HCT116 (cell line): Measurements from ENCODE around the gene HSP90AB1. TPM values are rescaled to one million over a fixed set of nuclear protein-coding genes. Genes with fewer than 3 reads are reported as not detected.

ENCODE experiments used
- ATAC-seq: fragments of 200-7000 bp; cut with Tn5 transposase; 2 replicates; pipeline ENCODE4 v1.9.1; 2020; ENCODE audit warnings: mild to moderate bottlenecking, moderate library complexity
- BruUV-seq: library from RNA; stranded (reverse); fragments of 400-500 nt; replicated peaks from 2 replicates; lab custom pipeline; 2021; lab: Mats Ljungman, UMichigan
- CTCF ChIA-PET: fragments of 300-600 bp; sonication (Branson Sonifier 250); formaldehyde crosslinking; loops from one replicate; lab custom pipeline; 2021; ENCODE audit warnings: antibody characterized with exemption; lab: Charles Lee
- POLR2A ChIA-PET: fragments of 300-600, 350-600 bp; sonication (Branson Sonifier 250); formaldehyde crosslinking; loops from one replicate; lab custom pipeline; 2021; ENCODE audit warnings: antibody characterized with exemption; lab: Charles Lee
- RAD21 ChIA-PET, 2 experiments: fragments of 300-600 bp; sonication (Branson Sonifier 250); formaldehyde crosslinking; loops; one replicate each; lab custom pipeline; 2023; ENCODE audit warnings: low total read pairs in 2 of 2; ENCODE audit not compliant: uncharacterized antibody in 2 of 2, unreplicated experiment in 2 of 2, low non-redundant PET in 1 of 2; lab: Charles Lee
- DNase-seq: peaks from one replicate; pipeline ENCODE4 v3.0.0-alpha.2; 2010; ENCODE audit warnings: low read depth, low spot score
- H2AFZ ChIP-seq: fragments of 200-600 bp; shearing (Covaris generic), sonication (generic); 2 replicates; pipeline ENCODE4 v1.6.1; 2017; ENCODE audit warnings: low read depth, mixed run types, mixed read lengths, antibody characterized with exemption, low read length; ENCODE audit not compliant: poor library complexity, severe bottlenecking
- H3K27ac ChIP-seq: 2 replicates; pipeline ENCODE4 v1.5.1; 2012; ENCODE audit warnings: low read depth, low read length
- H3K27me3 ChIP-seq: fragments of 200-600 bp; sonication (generic); 2 replicates; pipeline ENCODE4 v1.6.1; 2016; ENCODE audit warnings: mixed run types, low read length, mixed read lengths; ENCODE audit not compliant: insufficient read depth
- H3K36me3 ChIP-seq, 2 experiments: fragments of 200-500 bp in 1 of 2; fragments of 200-600 bp in 1 of 2; sonication (Bioruptor generic) in 1 of 2; sonication (generic) in 1 of 2; 2 replicates each; pipeline versions ENCODE4 v1.5.1 to v1.6.1; 2014 to 2016; ENCODE audit warnings: low read length in 2 of 2, inconsistent platforms in 1 of 2, mixed read lengths in 1 of 2, mixed run types in 1 of 2; ENCODE audit not compliant: insufficient read depth in 2 of 2, control insufficient read depth in 1 of 2
- H3K4me1 ChIP-seq, 2 experiments: fragments of 200-600 bp in 1 of 2; sonication (generic) in 1 of 2; 2 replicates each; pipeline versions ENCODE4 v1.5.1 to v1.6.1; 2012 to 2017; ENCODE audit warnings: low read length in 2 of 2, inconsistent platforms in 1 of 2, mild to moderate bottlenecking in 1 of 2, mixed read lengths in 1 of 2, mixed run types in 1 of 2, moderate library complexity in 1 of 2; ENCODE audit not compliant: insufficient read depth in 2 of 2, control insufficient read depth in 1 of 2
- H3K4me2 ChIP-seq: fragments of 200-600 bp; sonication (generic); 2 replicates; pipeline ENCODE4 v1.6.1; 2017; ENCODE audit warnings: mixed run types, low read length, mixed read lengths
- H3K4me3 ChIP-seq, 2 experiments: fragments of 200-600 bp in 1 of 2; sonication (generic) in 1 of 2; replicated peaks in 1 of 2; 2 replicates each; pipeline ENCODE4 v1.5.1; 2011 to 2016; ENCODE audit warnings: low read length in 2 of 2, control low read depth in 1 of 2, low read depth in 1 of 2, mild to moderate bottlenecking in 1 of 2, mixed read lengths in 1 of 2, mixed run types in 1 of 2
- H3K79me2 ChIP-seq: fragments of 200-600 bp; sonication (generic); 2 replicates; pipeline ENCODE4 v1.6.1; 2017; ENCODE audit warnings: mild to moderate bottlenecking, mixed run types, low read length, moderate library complexity, mixed read lengths; ENCODE audit not compliant: insufficient read depth
- H3K9ac ChIP-seq: fragments of 200-600 bp; sonication (generic); 2 replicates; pipeline ENCODE4 v1.6.1; 2016; ENCODE audit warnings: low read length, mixed read lengths
- H3K9me2 ChIP-seq: fragments of 200-600 bp; sonication (generic), shearing (Covaris generic); 2 replicates; pipeline ENCODE4 v1.6.1; 2017; ENCODE audit warnings: mixed run types, mild to moderate bottlenecking, moderate library complexity; ENCODE audit not compliant: insufficient read depth
- H3K9me3 ChIP-seq, 2 experiments: fragments of 200-500 bp in 1 of 2; fragments of 200-600 bp in 1 of 2; sonication (Bioruptor generic) in 1 of 2; sonication (generic) in 1 of 2; 2 replicates each; pipeline ENCODE4 v1.6.1; 2014 to 2017; ENCODE audit warnings: low read length in 2 of 2, mixed read lengths in 2 of 2, inconsistent platforms in 1 of 2, low read depth in 1 of 2, mild to moderate bottlenecking in 1 of 2, mixed run types in 1 of 2, moderate library complexity in 1 of 2; ENCODE audit not compliant: control insufficient read depth in 1 of 2, insufficient read depth in 1 of 2
- H4K20me1 ChIP-seq: fragments of 200-600 bp; sonication (generic), shearing (Covaris generic); 2 replicates; pipeline ENCODE4 v1.6.1; 2017; ENCODE audit warnings: mixed run types, mild to moderate bottlenecking, moderate library complexity; ENCODE audit not compliant: insufficient read depth
- ATF3 ChIP-seq: IDR thresholded peaks from 2 replicates; pipeline ENCODE4 v1.6.1; 2012
- CBX3 ChIP-seq: IDR thresholded peaks from 2 replicates; pipeline ENCODE4 v1.6.1; 2012; ENCODE audit warnings: low read depth
- CEBPB ChIP-seq: IDR thresholded peaks from 2 replicates; pipeline ENCODE4 v1.6.1; 2012; ENCODE audit warnings: low read depth
- CTCF ChIP-seq, 3 experiments: fragments of 200-600 bp in 1 of 3; sonication (generic) in 1 of 3; IDR thresholded peaks in 2 of 3; conservative IDR thresholded peaks in 1 of 3; 2 replicates each; pipeline ENCODE4 v1.5.1; 2012 to 2017; ENCODE audit warnings: low read depth in 2 of 3, low read length in 2 of 3, antibody characterized with exemption in 1 of 3, borderline replicate concordance in 1 of 3, control low read depth in 1 of 3, mild to moderate bottlenecking in 1 of 3, mixed read lengths in 1 of 3, mixed run types in 1 of 3, moderate library complexity in 1 of 3; ENCODE audit not compliant: insufficient read depth in 1 of 3
- EZH2phosphoT487 ChIP-seq: fragments of 200-600 bp; IDR thresholded peaks from 2 replicates; pipeline ENCODE4 v1.6.1; 2018; ENCODE audit warnings: antibody characterized with exemption, borderline replicate concordance
- FOSL1 ChIP-seq: IDR thresholded peaks from 2 replicates; pipeline ENCODE4 v1.6.1; 2012; ENCODE audit warnings: low read depth
- MAX ChIP-seq: IDR thresholded peaks from 2 replicates; pipeline ENCODE4 v1.6.1; 2012
- POLR2A ChIP-seq: IDR thresholded peaks from 2 replicates; pipeline ENCODE4 v1.7.0; 2011; ENCODE audit warnings: borderline replicate concordance; ENCODE audit not compliant: insufficient read depth, insufficient read length; ENCODE audit errors: extremely low read depth
- POLR2AphosphoS5 ChIP-seq: IDR thresholded peaks from 2 replicates; pipeline ENCODE4 v1.6.1; 2011; ENCODE audit warnings: mild to moderate bottlenecking, low read depth, low read length, moderate library complexity
- SIN3A ChIP-seq: IDR thresholded peaks from 2 replicates; pipeline ENCODE4 v1.6.1; 2012; ENCODE audit warnings: low read depth
- SP1 ChIP-seq: IDR thresholded peaks from 2 replicates; pipeline ENCODE4 v1.6.1; 2012; ENCODE audit warnings: low read depth
- SRF ChIP-seq: IDR thresholded peaks from 2 replicates; pipeline ENCODE4 v1.6.1; 2012; ENCODE audit warnings: low read depth
- TCF7L2 ChIP-seq: IDR thresholded peaks from 2 replicates; pipeline ENCODE4 v1.7.0; 2011; ENCODE audit warnings: borderline replicate concordance, inconsistent platforms; ENCODE audit not compliant: insufficient read depth, insufficient read length; ENCODE audit errors: extremely low read depth
- YY1 ChIP-seq: IDR thresholded peaks from 2 replicates; pipeline ENCODE4 v1.6.1; 2011; ENCODE audit warnings: low read length, low read depth, moderate library complexity, mild to moderate bottlenecking; ENCODE audit not compliant: insufficient replicate concordance; ENCODE audit errors: extremely low read depth
- ZBTB33 ChIP-seq: IDR thresholded peaks from 2 replicates; pipeline ENCODE4 v1.6.1; 2011; ENCODE audit warnings: mild to moderate bottlenecking, low read length, moderate library complexity; ENCODE audit not compliant: insufficient replicate concordance; ENCODE audit errors: extremely low read depth
- ZFX ChIP-seq: fragments of 450-650 bp; IDR thresholded peaks from 2 replicates; pipeline ENCODE4 v1.6.1; 2017
- ZNF274 ChIP-seq: fragments of 200-500 bp; sonication (Bioruptor generic); IDR thresholded peaks from 2 replicates; pipeline ENCODE4 v1.6.1; 2014; ENCODE audit warnings: mild to moderate bottlenecking, low read depth, low read length, inconsistent platforms
- intact Hi-C: fragments of 100-400 bp; cut with micrococcal nuclease; formaldehyde crosslinking; loops from 2 replicates; pipeline ENCODE4 v1.10.0; 2022
- total RNA-seq: library from RNA; stranded (reverse); gene quantifications from one replicate; pipeline ENCODE4 v1.2.1, GENCODE V29; 2021; ENCODE audit not compliant: unreplicated experiment

Gene HSP90AB1
- total RNA-seq, 1 experiment from 2014 or later: 2,554 TPM

- DNase-seq (no peak), ATAC-seq (no peak)
- H4K20me1 ChIP-seq: no peaks in the 10 kb centered on the region
- no peak overlapping the region for H3K4me3 ChIP-seq
- no TSS peak for BruUV-seq
- no peaks in the 10 kb centered on the region for H3K36me3 ChIP-seq
- RAD21 ChIA-PET: no interaction called here
- H2AFZ ChIP-seq: no peak overlapping the region
- POLR2A ChIA-PET: no interaction called here
- H3K79me2 ChIP-seq: no peaks in the 10 kb centered on the region
- H3K4me1 ChIP-seq: peaks cover 0 to 4% of the 10 kb centered on the region in 2 experiments; a peak in 1 of 4 replicates
- no peak for TF ChIP-seq FOSL1
- TF ChIP-seq MAX: no peak
- TF ChIP-seq POLR2A: no peak
- TF ChIP-seq ZNF274: no peak
- TF ChIP-seq SRF: no peak
- no peak for TF ChIP-seq YY1
- no peak for TF ChIP-seq EZH2phosphoT487
- no peak for TF ChIP-seq SIN3A
- TF ChIP-seq CEBPB: no peak
- no peak for TF ChIP-seq TCF7L2
- no peak for TF ChIP-seq POLR2AphosphoS5
- CTCF ChIA-PET: no interaction called here
- H3K9me2 ChIP-seq: no peaks in the 10 kb centered on the region
- H3K4me2 ChIP-seq: no peak overlapping the region
- intact Hi-C loops: no loop called here
- no peak overlapping the region for H3K27ac ChIP-seq
- H3K9ac ChIP-seq: no peak overlapping the region
- H3K27me3 ChIP-seq: no peaks in the 10 kb centered on the region
- H3K9me3 ChIP-seq: no peaks in the 10 kb centered on the region
These were observed 48.2 kb upstream of the HSP90AB1 start for GRCh38 chr6:44198684-44199083.

- H3K4me3 ChIP-seq: no peak overlapping the region
- CTCF ChIA-PET: no interaction called here
- no peak overlapping the region for H2AFZ ChIP-seq
- POLR2A ChIA-PET: no interaction called here
- intact Hi-C loops: no loop called here
- no peaks in the 10 kb centered on the region for H3K79me2 ChIP-seq
- H3K9ac ChIP-seq: no peak overlapping the region
- no TSS peak for BruUV-seq
- DNase-seq (no peak), ATAC-seq (no peak)
- no peaks in the 10 kb centered on the region for H4K20me1 ChIP-seq
- H3K9me3 ChIP-seq: no peaks in the 10 kb centered on the region
- no peak overlapping the region for H3K4me2 ChIP-seq
- H3K27ac ChIP-seq: no peak overlapping the region
- peaks cover 0 to 10% of the 10 kb centered on the region in 2 experiments; a peak in 2 of 4 replicates for H3K4me1 ChIP-seq
- RAD21 ChIA-PET: interaction anchor here in 1 of 2 experiments (0.6 kb wide), 1 partner anchor 28 kb away, joined by 4 read pairs; no protein-coding TSS in a partner anchor
- no peaks in the 10 kb centered on the region for H3K36me3 ChIP-seq
- H3K9me2 ChIP-seq: no peaks in the 10 kb centered on the region
- H3K27me3 ChIP-seq: no peaks in the 10 kb centered on the region
- TF ChIP-seq ZFX (no peak), POLR2A (no peak), EZH2phosphoT487 (no peak), ZBTB33 (no peak), CTCF (IDR thresholded peaks at IDR 0.05 in 2 of 3, conservative IDR thresholded peaks at IDR 0.05 in 1 of 3; ENCODE audit: borderline replicate concordance in 1 of 3, insufficient read depth in 1 of 3, low read depth in 2 of 3, low read length in 2 of 3) (no peak), SP1 (no peak), POLR2AphosphoS5 (no peak), CBX3 (no peak), YY1 (no peak), ATF3 (no peak)
These were observed 47.0 kb upstream of the HSP90AB1 start for GRCh38 chr6:44199883-44200282.
